Measurements from ENCODE around the gene GPS2.

GPS2 gene

GRCh38 chr17:7322520-7323194 is 7.5 kb upstream of the GPS2 start:
- Histone ChIP-seq H3K9me2 (replicated peaks; ENCODE audit: low read depth, low read length) (no peaks in the 10 kb centered on the region), H3K4me2 (ENCODE audit: low read depth, low read length, poor library complexity, severe bottlenecking) (no peak overlapping the region), H3K79me2 (ENCODE audit: insufficient read depth, low read length) (peaks cover 8% of the 10 kb centered on the region), H3F3A (ENCODE audit: low read depth) (no peaks in the 10 kb centered on the region), H3K9me3 (ENCODE audit: insufficient read depth, low read depth, low read length) (no peaks in the 10 kb centered on the region), H3K4me1 (ENCODE audit: insufficient read depth, low read length, poor library complexity, severe bottlenecking) (peaks cover 1% of the 10 kb centered on the region), H3K27me3 (ENCODE audit: insufficient read depth, low read length, poor library complexity, severe bottlenecking) (no peaks in the 10 kb centered on the region), H3K4me3 (ENCODE audit: low read length, poor library complexity, severe bottlenecking) (no peak overlapping the region), H2AFZ (ENCODE audit: low read length) (no peak overlapping the region), H4K20me1 (ENCODE audit: insufficient read depth, low read length, poor library complexity, severe bottlenecking) (no peaks in the 10 kb centered on the region), H3K9ac (ENCODE audit: low read depth, low read length, poor library complexity, severe bottlenecking) (no peak overlapping the region), H3K36me3 (ENCODE audit: insufficient read depth, low read length) (peaks cover 38% of the 10 kb centered on the region; the same call in 1 of the 2 replicates)
- TF ChIP-seq CTCF (conservative IDR thresholded peaks at IDR 0.05; ENCODE audit: low read length) = no peak

- no peak overlapping the region for H3K4me2 ChIP-seq (ENCODE audit: low read depth, low read length, poor library complexity, severe bottlenecking)
- no peaks in the 10 kb centered on the region for H3K27me3 ChIP-seq (ENCODE audit: insufficient read depth, low read length, poor library complexity, severe bottlenecking)
- H3K79me2 ChIP-seq (ENCODE audit: insufficient read depth, low read length) = no peaks in the 10 kb centered on the region; the same call in 1 of the 2 replicates
- H3K4me3 ChIP-seq (ENCODE audit: low read length, poor library complexity, severe bottlenecking) = no peak overlapping the region
- H4K20me1 ChIP-seq (ENCODE audit: insufficient read depth, low read length, poor library complexity, severe bottlenecking) = no peaks in the 10 kb centered on the region
- no peaks in the 10 kb centered on the region for H3K4me1 ChIP-seq (ENCODE audit: insufficient read depth, low read length, poor library complexity, severe bottlenecking)
- no peak overlapping the region for H2AFZ ChIP-seq (ENCODE audit: low read length)
- peaks cover under 1% of the 10 kb centered on the region; the same call in 1 of the 2 replicates for H3F3A ChIP-seq (ENCODE audit: low read depth)
- TF ChIP-seq CTCF (conservative IDR thresholded peaks at IDR 0.05; ENCODE audit: low read length) = no peak
- TF ChIP-seq EZH2phosphoT487 (IDR thresholded peaks at IDR 0.05; ENCODE audit: borderline replicate concordance) = no peak
- no peaks in the 10 kb centered on the region for H3K9me2 ChIP-seq (replicated peaks; ENCODE audit: low read depth, low read length)
- peaks cover 42% of the 10 kb centered on the region; the same call in 1 of the 2 replicates for H3K36me3 ChIP-seq (ENCODE audit: insufficient read depth, low read length)
- no peak overlapping the region for H3K9ac ChIP-seq (ENCODE audit: low read depth, low read length, poor library complexity, severe bottlenecking)
- no peaks in the 10 kb centered on the region for H3K9me3 ChIP-seq (ENCODE audit: insufficient read depth, low read depth, low read length)
These were observed 6.3 kb upstream of the GPS2 start for GRCh38 chr17:7321466-7321865.

GRCh38 chr17:7318121-7318860 is 3.1 kb upstream of the GPS2 start:
- no peaks in the 10 kb centered on the region for H3K9me3 ChIP-seq (ENCODE audit: insufficient read depth, low read depth, low read length)
- no peaks in the 10 kb centered on the region for H3K27me3 ChIP-seq (ENCODE audit: insufficient read depth, low read length, poor library complexity, severe bottlenecking)
- H3K9me2 ChIP-seq (replicated peaks; ENCODE audit: low read depth, low read length) = no peaks in the 10 kb centered on the region
- H3K9ac ChIP-seq (ENCODE audit: low read depth, low read length, poor library complexity, severe bottlenecking) = no peak overlapping the region
- H4K20me1 ChIP-seq (ENCODE audit: insufficient read depth, low read length, poor library complexity, severe bottlenecking) = peaks cover 13% of the 10 kb centered on the region
- H3K79me2 ChIP-seq (ENCODE audit: insufficient read depth, low read length) = peaks cover 15% of the 10 kb centered on the region; the same call in 1 of the 2 replicates
- H3K4me2 ChIP-seq (ENCODE audit: low read depth, low read length, poor library complexity, severe bottlenecking) = no peak overlapping the region
- H2AFZ ChIP-seq (ENCODE audit: low read length) = no peak overlapping the region
- no peak for TF ChIP-seq EZH2phosphoT487 (IDR thresholded peaks at IDR 0.05; ENCODE audit: borderline replicate concordance)
- no peak for TF ChIP-seq CTCF (conservative IDR thresholded peaks at IDR 0.05; ENCODE audit: low read length)
- peaks cover 22% of the 10 kb centered on the region for H3K4me1 ChIP-seq (ENCODE audit: insufficient read depth, low read length, poor library complexity, severe bottlenecking)
- H3K4me3 ChIP-seq (ENCODE audit: low read length, poor library complexity, severe bottlenecking) = no peak overlapping the region
- H3K36me3 ChIP-seq (ENCODE audit: insufficient read depth, low read length) = peaks cover 41% of the 10 kb centered on the region; the same call in 1 of the 2 replicates
- H3F3A ChIP-seq (ENCODE audit: low read depth) = peaks cover 7% of the 10 kb centered on the region

Measured in Loucy (cell line).